NCI-H2196 (cell line): ENCODE results near the gene SLC6A8.
A peak's percentile ranks its signal among the peaks of the same experiment; 100 is the strongest.
"Not testable (repeated sequence)": the region's sequence is repeated elsewhere in the genome, so short reads cannot be mapped to it uniquely, and the experiment has no call there.

Experiments used
- DNase-seq: peaks from one replicate; lab custom pipeline; 2025; ENCODE audit not compliant: unreplicated experiment; lab: John Stamatoyannopoulos, UW

Gene SLC6A8

GRCh38 chrX:153705403-153706060 lies 17.8 kb downstream of the SLC6A8 start:
- not testable (repeated sequence) for DNase-seq

- DNase-seq: no peak
Observed at GRCh38 chrX:153706799-153707198, 19.1 kb downstream of the SLC6A8 start.

GRCh38 chrX:153707406-153707805 lies 19.7 kb downstream of the SLC6A8 start:
- DNase-seq: no peak

GRCh38 chrX:153708415-153708814 lies 20.7 kb downstream of the SLC6A8 start:
- DNase-seq: peak; percentile 70

- no peak for DNase-seq
Observed at GRCh38 chrX:153709726-153710674, 22.3 kb downstream of the SLC6A8 start.

GRCh38 chrX:153714256-153714655 lies 26.5 kb downstream of the SLC6A8 start:
- no peak for DNase-seq

- no peak for DNase-seq
Observed at GRCh38 chrX:153717445-153717844, 29.7 kb downstream of the SLC6A8 start.

- DNase-seq: no peak
Observed at GRCh38 chrX:153719238-153719637, 31.5 kb downstream of the SLC6A8 start.

- no peak for DNase-seq
Observed at GRCh38 chrX:153719701-153720100, 32.0 kb downstream of the SLC6A8 start.

- no peak for DNase-seq
Observed at GRCh38 chrX:153722704-153723350, 35.1 kb downstream of the SLC6A8 start.

- peak; percentile 13 for DNase-seq
Observed at GRCh38 chrX:153723351-153724251, 35.9 kb downstream of the SLC6A8 start.

- peak; percentile 86 for DNase-seq
Observed at GRCh38 chrX:153724252-153725038, 36.7 kb downstream of the SLC6A8 start, which contains the start of the genes ABCD1 and BCAP31. ABCD1 (plus strand) TSS chrX:153724856; CDS start chrX:153725267, 411 bp downstream. BCAP31 (minus strand) TSS chrX:153724387; CDS start chrX:153723244, 1,143 bp downstream.

- peak; percentile 2 for DNase-seq
Observed at GRCh38 chrX:153725039-153725831, 37.5 kb downstream of the SLC6A8 start.

GRCh38 chrX:153725832-153726285 lies 38.1 kb downstream of the SLC6A8 start:
- DNase-seq: no peak

- DNase-seq: peak; percentile 68
Observed at GRCh38 chrX:153726286-153727122, 38.8 kb downstream of the SLC6A8 start.

GRCh38 chrX:153727123-153727931 lies 39.6 kb downstream of the SLC6A8 start:
- DNase-seq: peak; percentile 53

GRCh38 chrX:153728095-153728494 lies 40.4 kb downstream of the SLC6A8 start:
- DNase-seq: no peak
